ENCODE measurements around the gene EZH2.

Gene EZH2

GRCh38 chr7:148854983-148855382 lies 29.1 kb downstream of the EZH2 start:
- DNase-seq (ENCODE audit: low spot score), result no peak

GRCh38 chr7:148852272-148852671 lies 31.8 kb downstream of the EZH2 start:
- no peak for DNase-seq (ENCODE audit: low spot score)

- no peak for DNase-seq (ENCODE audit: low spot score)
Measured at GRCh38 chr7:148850564-148850963, 33.5 kb downstream of the EZH2 start.

- DNase-seq (ENCODE audit: low spot score), result no peak
Measured at GRCh38 chr7:148849393-148850098, 34.5 kb downstream of the EZH2 start.

GRCh38 chr7:148847815-148848734 lies 36.0 kb downstream of the EZH2 start:
- DNase-seq (ENCODE audit: low spot score), result no peak

GRCh38 chr7:148838905-148839304 lies 45.2 kb downstream of the EZH2 start:
- DNase-seq (ENCODE audit: low spot score), result no peak

GRCh38 chr7:148835854-148836253 lies 48.2 kb downstream of the EZH2 start:
- no peak for DNase-seq (ENCODE audit: low spot score)

- DNase-seq (ENCODE audit: low spot score), result no peak
Measured at GRCh38 chr7:148834605-148835004, 49.5 kb downstream of the EZH2 start.

- no peak for DNase-seq (ENCODE audit: low spot score)
Measured at GRCh38 chr7:148831782-148832181, 52.3 kb downstream of the EZH2 start.

GRCh38 chr7:148830897-148831692 lies 53.0 kb downstream of the EZH2 start:
- no peak for DNase-seq (ENCODE audit: low spot score)

GRCh38 chr7:148828965-148829364 lies 55.1 kb downstream of the EZH2 start:
- DNase-seq (ENCODE audit: low spot score), result no peak

- DNase-seq (ENCODE audit: low spot score), result no peak
Measured at GRCh38 chr7:148825338-148825737, 58.8 kb downstream of the EZH2 start.

GRCh38 chr7:148824864-148825263 lies 59.2 kb downstream of the EZH2 start:
- no peak for DNase-seq (ENCODE audit: low spot score)

GRCh38 chr7:148821422-148821821 lies 62.7 kb downstream of the EZH2 start:
- DNase-seq (ENCODE audit: low spot score), result no peak

GRCh38 chr7:148819697-148820360 lies 64.3 kb downstream of the EZH2 start:
- no peak for DNase-seq (ENCODE audit: low spot score)

GRCh38 chr7:148815612-148816011 lies 68.5 kb downstream of the EZH2 start:
- no peak for DNase-seq (ENCODE audit: low spot score)

GRCh38 chr7:148814922-148815559 lies 69.0 kb downstream of the EZH2 start:
- no peak for DNase-seq (ENCODE audit: low spot score)

- no peak for DNase-seq (ENCODE audit: low spot score)
Measured at GRCh38 chr7:148813890-148814289, 70.2 kb downstream of the EZH2 start.

GRCh38 chr7:148811892-148812291 lies 72.2 kb downstream of the EZH2 start:
- DNase-seq (ENCODE audit: low spot score), result no peak

- no peak for DNase-seq (ENCODE audit: low spot score)
Measured at GRCh38 chr7:148809856-148810255, 74.2 kb downstream of the EZH2 start.

- DNase-seq (ENCODE audit: low spot score), result no peak
Measured at GRCh38 chr7:148807436-148807835, 76.7 kb downstream of the EZH2 start.

Data from COLO829 (cell line).